ENCODE data around the gene RNF128. TPM values are rescaled to one million over a fixed set of nuclear protein-coding genes. Genes with fewer than 3 reads are reported as not detected.

RNF128 gene
- total and polyA plus RNA-seq, 10 of the 15 experiments (the other 5 are each of a cell fraction or from before 2014, with no cell fraction given): 0.10 TPM; not detected in 9

DNA sequence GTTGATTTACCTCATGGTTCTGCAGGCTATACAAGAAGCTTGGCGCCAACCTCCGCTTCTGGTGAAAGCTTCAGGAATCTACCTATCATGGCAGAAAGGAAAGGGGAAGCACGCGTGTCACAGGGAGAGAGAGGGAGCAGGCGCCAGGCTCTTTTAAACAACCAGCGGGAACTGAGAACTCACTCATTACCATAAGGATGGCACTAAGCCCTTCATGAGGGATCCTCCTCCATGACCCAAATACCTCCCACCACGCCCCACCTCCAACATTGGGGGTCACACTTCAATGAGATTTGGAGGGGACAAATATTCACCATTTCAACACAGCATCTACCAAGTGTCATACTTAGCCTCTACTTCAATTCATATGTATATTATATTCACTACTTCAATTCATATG, 57.2 kb downstream of the RNF128 start:
- Histone ChIP-seq H3K4me2 (ENCODE audit: control insufficient read depth, insufficient read depth) (no peak overlapping the region), H3K9ac (ENCODE audit: control insufficient read depth, insufficient read depth, low read length) (no peak overlapping the region), H3K27ac (ENCODE audit: control insufficient read depth, insufficient read depth) (no peak overlapping the region), H2AFZ (ENCODE audit: control insufficient read depth, low read depth, low read length) (no peak overlapping the region), H3K36me3 (ENCODE audit: control insufficient read depth in 2 of 2, insufficient read depth in 2 of 2, low read length in 1 of 2) (no peaks in the 10 kb centered on the region), H3K27me3 (replicated peaks in 1 of 2; ENCODE audit: control insufficient read depth in 2 of 2, insufficient read depth in 2 of 2, low read length in 1 of 2) (no peaks in the 10 kb centered on the region), H4K20me1 (ENCODE audit: control insufficient read depth, insufficient read depth) (no peaks in the 10 kb centered on the region), H3K4me3 (no peak overlapping the region), H3K4me1 (ENCODE audit: control insufficient read depth, insufficient read depth, low read length) (no peaks in the 10 kb centered on the region), H3K79me2 (ENCODE audit: control insufficient read depth, insufficient read depth, low read length) (no peaks in the 10 kb centered on the region), H3K9me3 (replicated peaks; ENCODE audit: control insufficient read depth, insufficient read depth, low read length) (no peaks in the 10 kb centered on the region)
- CTCF ChIA-PET: no interaction called here
- TF ChIP-seq, protein P1, sequence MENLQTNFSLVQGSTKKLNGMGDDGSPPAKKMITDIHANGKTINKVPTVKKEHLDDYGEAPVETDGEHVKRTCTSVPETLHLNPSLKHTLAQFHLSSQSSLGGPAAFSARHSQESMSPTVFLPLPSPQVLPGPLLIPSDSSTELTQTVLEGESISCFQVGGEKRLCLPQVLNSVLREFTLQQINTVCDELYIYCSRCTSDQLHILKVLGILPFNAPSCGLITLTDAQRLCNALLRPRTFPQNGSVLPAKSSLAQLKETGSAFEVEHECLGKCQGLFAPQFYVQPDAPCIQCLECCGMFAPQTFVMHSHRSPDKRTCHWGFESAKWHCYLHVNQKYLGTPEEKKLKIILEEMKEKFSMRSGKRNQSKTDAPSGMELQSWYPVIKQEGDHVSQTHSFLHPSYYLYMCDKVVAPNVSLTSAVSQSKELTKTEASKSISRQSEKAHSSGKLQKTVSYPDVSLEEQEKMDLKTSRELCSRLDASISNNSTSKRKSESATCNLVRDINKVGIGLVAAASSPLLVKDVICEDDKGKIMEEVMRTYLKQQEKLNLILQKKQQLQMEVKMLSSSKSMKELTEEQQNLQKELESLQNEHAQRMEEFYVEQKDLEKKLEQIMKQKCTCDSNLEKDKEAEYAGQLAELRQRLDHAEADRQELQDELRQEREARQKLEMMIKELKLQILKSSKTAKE (IDR thresholded peaks at IDR 0.05; ENCODE audit: low read depth, poor library complexity, severe bottlenecking): no peak
- TF ChIP-seq EP300 (IDR thresholded peaks at IDR 0.05; ENCODE audit: borderline replicate concordance in 1 of 2, control insufficient read depth in 1 of 2, low read depth in 2 of 2, low read length in 2 of 2) (no peak), CREM (IDR thresholded peaks at IDR 0.05; ENCODE audit: low read depth) (no peak), HDAC2 (IDR thresholded peaks at IDR 0.05) (no peak), POLR2A (IDR thresholded peaks at IDR 0.05; ENCODE audit: low read depth, low read length) (no peak), SMC3 (IDR thresholded peaks at IDR 0.05; ENCODE audit: borderline replicate concordance, low read length) (no peak)
- TF ChIP-seq, protein P2, sequence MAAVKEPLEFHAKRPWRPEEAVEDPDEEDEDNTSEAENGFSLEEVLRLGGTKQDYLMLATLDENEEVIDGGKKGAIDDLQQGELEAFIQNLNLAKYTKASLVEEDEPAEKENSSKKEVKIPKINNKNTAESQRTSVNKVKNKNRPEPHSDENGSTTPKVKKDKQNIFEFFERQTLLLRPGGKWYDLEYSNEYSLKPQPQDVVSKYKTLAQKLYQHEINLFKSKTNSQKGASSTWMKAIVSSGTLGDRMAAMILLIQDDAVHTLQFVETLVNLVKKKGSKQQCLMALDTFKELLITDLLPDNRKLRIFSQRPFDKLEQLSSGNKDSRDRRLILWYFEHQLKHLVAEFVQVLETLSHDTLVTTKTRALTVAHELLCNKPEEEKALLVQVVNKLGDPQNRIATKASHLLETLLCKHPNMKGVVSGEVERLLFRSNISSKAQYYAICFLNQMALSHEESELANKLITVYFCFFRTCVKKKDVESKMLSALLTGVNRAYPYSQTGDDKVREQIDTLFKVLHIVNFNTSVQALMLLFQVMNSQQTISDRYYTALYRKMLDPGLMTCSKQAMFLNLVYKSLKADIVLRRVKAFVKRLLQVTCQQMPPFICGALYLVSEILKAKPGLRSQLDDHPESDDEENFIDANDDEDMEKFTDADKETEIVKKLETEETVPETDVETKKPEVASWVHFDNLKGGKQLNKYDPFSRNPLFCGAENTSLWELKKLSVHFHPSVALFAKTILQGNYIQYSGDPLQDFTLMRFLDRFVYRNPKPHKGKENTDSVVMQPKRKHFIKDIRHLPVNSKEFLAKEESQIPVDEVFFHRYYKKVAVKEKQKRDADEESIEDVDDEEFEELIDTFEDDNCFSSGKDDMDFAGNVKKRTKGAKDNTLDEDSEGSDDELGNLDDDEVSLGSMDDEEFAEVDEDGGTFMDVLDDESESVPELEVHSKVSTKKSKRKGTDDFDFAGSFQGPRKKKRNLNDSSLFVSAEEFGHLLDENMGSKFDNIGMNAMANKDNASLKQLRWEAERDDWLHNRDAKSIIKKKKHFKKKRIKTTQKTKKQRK (IDR thresholded peaks at IDR 0.05; ENCODE audit: low read depth, low read length): no peak
- TF ChIP-seq, protein P3, sequence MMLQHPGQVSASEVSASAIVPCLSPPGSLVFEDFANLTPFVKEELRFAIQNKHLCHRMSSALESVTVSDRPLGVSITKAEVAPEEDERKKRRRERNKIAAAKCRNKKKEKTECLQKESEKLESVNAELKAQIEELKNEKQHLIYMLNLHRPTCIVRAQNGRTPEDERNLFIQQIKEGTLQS (IDR thresholded peaks at IDR 0.05; ENCODE audit: borderline replicate concordance, extremely low read depth, low read depth, low read length): no peak
- FAIRE-seq: no peak
- no peak for ATAC-seq
- POLR2A ChIA-PET: no interaction called here
- SMC1A ChIA-PET (ENCODE audit: uncharacterized antibody, unreplicated experiment): no interaction called here
- in situ Hi-C loops (cut with MboI) (no loop called here), intact Hi-C loops (cut with micrococcal nuclease; ENCODE audit: unreplicated experiment) (no loop called here)
- BruUV-seq (replicated peaks): no TSS peak
- RAD21 ChIA-PET (ENCODE audit: unreplicated experiment): no interaction called here
- WGBS (ENCODE audit: insufficient coverage, insufficient replicate concordance, low lambda C conversion rate, missing lambda C conversion rate): 63% methylated on average over 7 of the region's 7 CpGs
- no peak for DNase-seq (ENCODE audit: low read depth, low spot score)

Data from GM12878 (cell line).